NCI-H1105 (cell line): ENCODE data around the gene ZFYVE27.
A peak's percentile ranks its signal among the peaks of the same experiment; 100 is the strongest.

Experiments used
- DNase-seq: peaks from one replicate; lab custom pipeline; 2025; lab: John Stamatoyannopoulos, UW

ZFYVE27 gene

DNA sequence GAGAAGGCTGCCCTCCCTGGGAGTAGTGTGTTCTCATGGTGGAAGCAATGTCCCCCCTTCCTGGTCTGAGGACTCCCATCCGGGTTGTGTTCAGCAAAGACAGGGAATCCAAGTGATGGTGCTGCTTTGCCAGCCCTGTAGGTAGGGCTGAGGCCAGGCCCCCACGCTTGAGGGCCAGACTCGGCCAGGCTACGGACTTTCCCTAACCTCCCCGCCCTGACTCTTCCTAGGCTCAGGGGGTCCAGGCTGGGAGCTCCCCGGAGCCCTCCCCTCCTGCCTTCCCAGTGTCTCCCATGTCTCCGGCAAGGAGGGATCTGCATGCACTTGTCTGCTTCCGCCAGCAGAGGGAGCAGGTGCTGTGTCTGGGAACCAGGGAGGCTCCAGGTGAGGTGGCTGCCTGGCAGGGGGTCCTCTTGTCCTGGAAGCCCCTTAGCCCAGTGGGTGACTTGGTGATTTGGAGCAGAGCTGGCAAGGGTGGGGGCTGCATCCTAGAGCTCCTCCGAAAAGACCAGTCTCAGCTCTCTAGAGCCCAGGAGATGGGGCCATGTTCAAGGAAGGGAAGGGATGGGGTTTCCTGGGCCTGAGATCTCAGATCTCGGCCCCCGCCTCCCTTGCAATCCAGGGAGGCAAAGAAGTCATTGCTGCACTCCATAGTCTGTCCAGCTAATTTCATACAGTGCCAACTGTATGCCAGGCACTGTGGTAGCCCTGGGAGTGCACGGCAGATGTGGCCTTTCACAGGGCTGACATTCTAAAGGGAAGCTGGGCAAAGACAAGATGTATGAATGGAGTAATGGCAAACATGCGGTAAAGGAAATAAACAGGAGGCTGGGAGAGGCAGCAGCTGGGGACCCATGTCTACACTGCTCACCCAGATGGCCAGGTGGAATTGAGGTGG is 55.1 kb downstream of the ZFYVE27 start:
- peak; percentile 41 for DNase-seq

DNA sequence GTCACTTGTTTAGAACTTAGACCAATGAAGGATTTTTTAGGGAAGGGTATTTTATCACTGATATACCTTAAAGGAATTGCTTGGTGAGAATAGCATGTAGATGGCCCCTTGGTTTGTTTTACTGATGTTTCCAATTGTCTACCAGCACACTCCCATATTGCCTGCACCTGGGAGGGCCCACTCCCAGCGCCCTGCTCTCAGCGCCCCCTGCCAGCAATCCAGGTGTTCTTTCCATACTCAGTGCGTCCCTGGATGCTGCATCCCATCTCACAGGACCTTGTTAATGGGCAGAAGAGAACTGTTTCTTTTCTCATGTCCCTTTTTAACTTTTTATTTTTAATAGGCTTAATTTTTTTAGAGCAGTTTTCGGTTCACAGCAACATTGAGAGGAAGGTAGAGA is 59.0 kb downstream of the ZFYVE27 start:
- DNase-seq = no peak

DNA sequence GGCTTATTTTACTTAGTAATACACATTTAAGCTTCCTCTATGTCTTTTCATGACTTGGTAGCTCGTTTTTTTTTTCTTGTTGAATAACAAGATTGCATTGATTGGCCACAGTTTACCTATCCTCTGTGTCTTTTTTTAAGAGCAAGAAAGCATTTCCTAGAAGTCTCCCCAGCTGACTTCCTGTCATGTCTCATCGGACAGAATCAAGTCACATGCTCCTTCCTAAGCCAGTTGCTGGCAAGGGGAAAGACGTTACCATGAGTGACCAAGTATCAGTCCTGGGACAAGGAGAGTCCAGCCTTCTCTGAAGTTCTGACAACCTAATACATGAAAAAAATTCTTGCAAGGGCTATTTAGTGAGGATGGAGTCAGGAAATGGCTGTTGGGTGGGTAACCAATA is 59.7 kb downstream of the ZFYVE27 start:
- DNase-seq = no peak

- no peak for DNase-seq
These were observed 62.2 kb downstream of the ZFYVE27 start for GRCh38 chr10:97798958-97799610.

DNA sequence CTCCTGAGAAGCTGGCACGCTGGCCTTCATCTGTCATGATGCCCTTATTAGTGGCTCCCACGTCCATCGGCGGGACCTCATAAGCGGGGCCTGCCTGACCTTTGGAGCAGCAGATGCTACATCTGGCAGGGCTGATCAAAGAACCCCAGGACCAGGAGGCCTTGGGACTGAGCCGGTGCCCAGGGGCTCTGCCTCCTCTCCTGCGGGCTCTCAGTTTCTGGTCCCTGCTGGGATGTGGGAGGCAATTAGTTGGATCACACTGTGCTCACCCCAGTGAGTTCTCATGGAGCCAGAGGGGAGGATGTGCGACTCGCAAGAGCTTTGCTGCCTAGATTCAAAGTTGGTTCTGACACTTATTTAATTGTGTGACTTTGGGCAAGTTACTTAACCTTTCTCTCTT is 63.5 kb downstream of the ZFYVE27 start:
- no peak for DNase-seq

- no peak for DNase-seq
These were observed 64.5 kb downstream of the ZFYVE27 start for GRCh38 chr10:97801422-97801821.

DNA sequence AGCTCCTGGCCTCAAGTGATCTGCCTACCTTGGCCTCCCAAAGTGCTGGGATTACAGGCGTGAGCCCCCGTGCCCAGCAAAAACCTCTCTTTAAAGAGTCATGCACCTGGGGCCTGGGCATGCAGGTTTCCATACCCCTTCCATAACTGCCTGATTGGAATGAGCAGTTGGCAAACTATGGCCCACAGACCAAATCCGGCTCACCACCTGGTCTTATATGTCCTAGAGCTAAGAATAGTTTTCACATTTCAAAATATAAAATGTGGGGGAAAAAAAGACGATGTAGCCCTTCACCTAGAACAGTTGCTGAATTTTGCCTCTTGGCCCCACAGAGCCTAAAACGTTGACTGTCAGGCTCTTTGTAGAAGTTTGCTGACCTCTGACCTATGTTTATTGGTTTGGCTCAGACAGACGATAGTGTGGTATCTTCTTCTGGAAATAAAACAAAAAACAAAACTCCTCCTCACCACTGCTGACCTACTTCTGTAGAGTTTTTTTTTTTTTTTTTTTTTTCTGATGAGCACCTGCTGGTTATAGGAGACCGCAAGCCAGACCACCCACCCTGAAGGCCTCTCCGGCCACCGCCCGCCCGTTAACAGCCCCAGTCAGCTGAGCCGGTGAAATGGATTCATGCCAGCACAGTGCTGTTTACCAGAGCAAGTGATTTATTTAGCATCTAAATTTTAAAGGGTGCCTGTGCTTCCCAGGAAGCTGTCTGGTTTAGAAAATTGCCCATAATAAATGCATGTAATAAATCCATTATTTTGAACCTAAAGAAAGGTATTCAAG is 68.4 kb downstream of the ZFYVE27 start:
- DNase-seq = no peak

- no peak for DNase-seq
These were observed 69.0 kb downstream of the ZFYVE27 start for GRCh38 chr10:97805949-97806348.

DNA sequence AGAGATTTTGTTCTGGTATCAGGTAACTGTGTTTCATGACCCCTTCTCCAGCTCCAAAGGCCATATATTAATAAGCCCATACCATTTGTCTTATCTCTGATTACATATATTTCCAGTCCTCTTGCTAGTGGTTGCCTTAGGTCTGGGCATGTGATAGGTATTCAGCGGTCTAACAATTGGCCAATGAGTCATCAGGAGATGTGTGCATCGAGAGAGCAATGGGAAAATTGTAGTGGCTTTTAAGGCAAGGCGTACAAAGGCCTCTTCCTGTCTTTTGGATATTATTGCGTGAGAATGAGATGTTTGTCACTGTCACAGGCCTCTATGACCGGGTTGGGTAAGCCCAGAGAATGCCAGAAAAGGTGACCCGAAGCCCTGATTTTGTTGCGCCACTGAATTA is 73.5 kb downstream of the ZFYVE27 start:
- DNase-seq = no peak
